PFSK-1 (cell line): ENCODE measurements around the gene KRT73.

Experiments used
- FOXP2 ChIP-seq: optimal IDR thresholded peaks from 2 replicates; pipeline ENCODE3; 2011; ENCODE audit warnings: borderline replicate concordance, control low read depth, inconsistent platforms; ENCODE audit not compliant: insufficient read depth; ENCODE audit errors: extremely low read length, extremely low read depth
- POLR2AphosphoS5 ChIP-seq: IDR thresholded peaks from 2 replicates; pipeline ENCODE4 v1.6.1; 2012; ENCODE audit warnings: low read depth, mild to moderate bottlenecking, control low read depth, low read length, moderate library complexity
- SIN3A ChIP-seq: IDR thresholded peaks from 2 replicates; pipeline ENCODE4 v1.6.1; 2012; ENCODE audit warnings: mild to moderate bottlenecking, low read length, moderate library complexity, borderline replicate concordance; ENCODE audit not compliant: insufficient read depth
- TAF1 ChIP-seq: IDR thresholded peaks from 2 replicates; pipeline ENCODE4 v1.6.1; 2012; ENCODE audit warnings: low read length, control low read depth, borderline replicate concordance; ENCODE audit not compliant: insufficient read depth
- TF ChIP-seq, protein P1 (sequence below), 2 experiments: IDR thresholded peaks; 2 replicates each; pipeline versions ENCODE4 v1.6.1 to v1.8.0; 2011 to 2012; ENCODE audit warnings: low read depth in 2 of 2, low read length in 2 of 2, control low read depth in 1 of 2, inconsistent platforms in 1 of 2, mild to moderate bottlenecking in 1 of 2, moderate library complexity in 1 of 2; ENCODE audit not compliant: insufficient read depth in 1 of 2

KRT73 gene

GRCh38 chr12:52606096-52606495, 12.3 kb downstream of the KRT73 start:
- no peak for TF ChIP-seq SIN3A
- no peak for TF ChIP-seq TAF1
- TF ChIP-seq, protein P1, sequence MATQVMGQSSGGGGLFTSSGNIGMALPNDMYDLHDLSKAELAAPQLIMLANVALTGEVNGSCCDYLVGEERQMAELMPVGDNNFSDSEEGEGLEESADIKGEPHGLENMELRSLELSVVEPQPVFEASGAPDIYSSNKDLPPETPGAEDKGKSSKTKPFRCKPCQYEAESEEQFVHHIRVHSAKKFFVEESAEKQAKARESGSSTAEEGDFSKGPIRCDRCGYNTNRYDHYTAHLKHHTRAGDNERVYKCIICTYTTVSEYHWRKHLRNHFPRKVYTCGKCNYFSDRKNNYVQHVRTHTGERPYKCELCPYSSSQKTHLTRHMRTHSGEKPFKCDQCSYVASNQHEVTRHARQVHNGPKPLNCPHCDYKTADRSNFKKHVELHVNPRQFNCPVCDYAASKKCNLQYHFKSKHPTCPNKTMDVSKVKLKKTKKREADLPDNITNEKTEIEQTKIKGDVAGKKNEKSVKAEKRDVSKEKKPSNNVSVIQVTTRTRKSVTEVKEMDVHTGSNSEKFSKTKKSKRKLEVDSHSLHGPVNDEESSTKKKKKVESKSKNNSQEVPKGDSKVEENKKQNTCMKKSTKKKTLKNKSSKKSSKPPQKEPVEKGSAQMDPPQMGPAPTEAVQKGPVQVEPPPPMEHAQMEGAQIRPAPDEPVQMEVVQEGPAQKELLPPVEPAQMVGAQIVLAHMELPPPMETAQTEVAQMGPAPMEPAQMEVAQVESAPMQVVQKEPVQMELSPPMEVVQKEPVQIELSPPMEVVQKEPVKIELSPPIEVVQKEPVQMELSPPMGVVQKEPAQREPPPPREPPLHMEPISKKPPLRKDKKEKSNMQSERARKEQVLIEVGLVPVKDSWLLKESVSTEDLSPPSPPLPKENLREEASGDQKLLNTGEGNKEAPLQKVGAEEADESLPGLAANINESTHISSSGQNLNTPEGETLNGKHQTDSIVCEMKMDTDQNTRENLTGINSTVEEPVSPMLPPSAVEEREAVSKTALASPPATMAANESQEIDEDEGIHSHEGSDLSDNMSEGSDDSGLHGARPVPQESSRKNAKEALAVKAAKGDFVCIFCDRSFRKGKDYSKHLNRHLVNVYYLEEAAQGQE (IDR thresholded peaks at IDR 0.05; ENCODE audit: insufficient read depth in 1 of 2, low read depth in 2 of 2, low read length in 2 of 2) = no peak
- TF ChIP-seq POLR2AphosphoS5 = no peak
- TF ChIP-seq FOXP2 = no peak

GRCh38 chr12:52605542-52605941, 12.8 kb downstream of the KRT73 start:
- TF ChIP-seq SIN3A = no peak
- no peak for TF ChIP-seq TAF1
- no peak for TF ChIP-seq POLR2AphosphoS5
- no peak for TF ChIP-seq FOXP2
- TF ChIP-seq, protein P1 (IDR thresholded peaks at IDR 0.05; ENCODE audit: insufficient read depth in 1 of 2, low read depth in 2 of 2, low read length in 2 of 2) = no peak

DNA sequence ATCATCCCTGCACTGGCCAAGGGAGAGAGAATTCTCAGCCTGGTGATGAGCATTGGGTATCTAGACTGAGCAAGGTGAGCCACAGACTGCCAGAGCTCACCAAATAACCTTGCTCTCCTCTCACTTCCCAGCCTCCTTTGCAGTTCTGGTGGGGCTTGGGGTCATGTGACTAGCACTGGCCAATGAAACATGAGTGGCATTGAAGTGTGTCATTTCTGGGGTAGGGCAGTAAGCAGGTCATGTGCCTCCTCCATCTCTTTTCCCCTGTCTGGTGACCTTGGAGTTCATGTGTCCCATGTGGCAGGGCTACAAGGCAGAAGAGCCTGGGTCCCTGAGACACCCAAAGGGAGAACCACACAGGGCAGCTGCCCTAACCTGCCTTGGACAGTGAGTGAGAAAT, 13.5 kb downstream of the KRT73 start:
- no peak for TF ChIP-seq TAF1
- no peak for TF ChIP-seq FOXP2
- TF ChIP-seq, protein P1 (IDR thresholded peaks at IDR 0.05; ENCODE audit: insufficient read depth in 1 of 2, low read depth in 2 of 2, low read length in 2 of 2) = no peak
- no peak for TF ChIP-seq SIN3A
- TF ChIP-seq POLR2AphosphoS5 = no peak

DNA sequence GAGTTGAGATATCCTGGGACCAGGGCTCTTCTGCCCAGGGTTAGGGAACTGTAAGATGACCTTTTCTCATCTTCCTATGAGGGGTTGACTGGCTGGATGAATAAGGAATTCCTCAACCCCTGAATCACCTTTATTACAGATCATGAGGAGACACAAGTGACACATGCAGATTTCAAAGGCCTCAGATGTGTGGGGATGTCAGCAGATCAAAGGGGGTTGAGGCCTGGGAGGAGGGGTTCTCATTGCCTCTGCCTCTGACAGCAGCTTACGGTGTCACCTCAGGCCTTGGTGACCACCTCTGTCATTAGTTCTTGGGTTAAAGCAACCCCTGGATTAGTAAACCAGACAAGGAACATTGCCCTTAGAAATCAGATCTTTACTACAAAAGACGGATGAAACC, 15.0 kb downstream of the KRT73 start:
- no peak for TF ChIP-seq SIN3A
- no peak for TF ChIP-seq POLR2AphosphoS5
- no peak for TF ChIP-seq TAF1
- no peak for TF ChIP-seq FOXP2
- TF ChIP-seq, protein P1 (IDR thresholded peaks at IDR 0.05; ENCODE audit: insufficient read depth in 1 of 2, low read depth in 2 of 2, low read length in 2 of 2) = no peak

GRCh38 chr12:52602552-52602951, 15.8 kb downstream of the KRT73 start:
- no peak for TF ChIP-seq POLR2AphosphoS5
- TF ChIP-seq FOXP2 = no peak
- TF ChIP-seq SIN3A = no peak
- TF ChIP-seq, protein P1 (IDR thresholded peaks at IDR 0.05; ENCODE audit: insufficient read depth in 1 of 2, low read depth in 2 of 2, low read length in 2 of 2) = no peak
- no peak for TF ChIP-seq TAF1
